HepG2 (cell line): ENCODE results near the gene AKAP7. TPM values are rescaled to one million over a fixed set of nuclear protein-coding genes. Genes with fewer than 3 reads are reported as not detected.

ENCODE experiments used
- ADNP ChIP-seq: sonication (generic); formaldehyde crosslinking; IDR thresholded peaks from 2 replicates; pipeline ENCODE4 v1.4.0; 2020; ENCODE audit warnings: missing genetic modification reagents
- DMAP1 ChIP-seq: IDR thresholded peaks from 2 replicates; pipeline ENCODE4 v1.6.1; 2016
- ETV6 ChIP-seq: sonication (generic); formaldehyde crosslinking; conservative IDR thresholded peaks from 2 replicates; pipeline ENCODE4 v1.4.0; 2020; ENCODE audit warnings: missing genetic modification reagents
- NCOR1 ChIP-seq: fragments of 200-600 bp; sonication (generic); IDR thresholded peaks from 2 replicates; pipeline ENCODE4 v1.7.0; 2017; ENCODE audit warnings: antibody characterized with exemption, low read length, borderline replicate concordance
- NFRKB ChIP-seq: fragments of 450-650 bp; IDR thresholded peaks from 2 replicates; pipeline ENCODE4 v1.6.1; 2017
- NKX3-1 ChIP-seq: sonication (generic); formaldehyde crosslinking; IDR thresholded peaks from 2 replicates; pipeline ENCODE4 v1.5.0; 2020; ENCODE audit warnings: missing genetic modification reagents
- PAF1 ChIP-seq: IDR thresholded peaks from 2 replicates; pipeline ENCODE4 v1.6.1; 2016; ENCODE audit warnings: missing genetic modification reagents, missing compliant biosample characterization
- PHB2 ChIP-seq: fragments of 450-650 bp; IDR thresholded peaks from 2 replicates; pipeline ENCODE4 v1.6.1; 2018; ENCODE audit not compliant: partially characterized antibody
- PHF8 ChIP-seq: sonication (generic); formaldehyde crosslinking; IDR thresholded peaks from 2 replicates; pipeline ENCODE4 v1.5.0; 2020; ENCODE audit warnings: missing genetic modification reagents
- RXRB ChIP-seq: IDR thresholded peaks from 2 replicates; pipeline ENCODE4 v1.6.1; 2016; ENCODE audit warnings: borderline replicate concordance, missing genetic modification reagents, missing compliant biosample characterization
- SOX13 ChIP-seq, 3 experiments: fragments of 450-650 bp in 1 of 3; sonication (generic) in 1 of 3; formaldehyde crosslinking in 1 of 3; IDR thresholded peaks in 2 of 3; conservative IDR thresholded peaks in 1 of 3; 2 replicates each; pipeline versions ENCODE4 v1.5.0 to v1.6.1; 2016 to 2020; ENCODE audit warnings: antibody characterized with exemption in 1 of 3, mild to moderate bottlenecking in 1 of 3, missing compliant biosample characterization in 1 of 3, missing genetic modification reagents in 1 of 3, moderate library complexity in 1 of 3
- STAG1 ChIP-seq: sonication (generic); formaldehyde crosslinking; IDR thresholded peaks from 2 replicates; pipeline ENCODE4 v1.4.0; 2020; ENCODE audit warnings: missing genetic modification reagents
- SYNCRIP ChIP-seq: fragments of 200-400 bp; formaldehyde crosslinking; IDR thresholded peaks from 2 replicates; pipeline ENCODE4 v1.6.1; 2018; ENCODE audit warnings: mild to moderate bottlenecking, low read depth, low read length; ENCODE audit not compliant: insufficient read depth
- ZBTB1 ChIP-seq: sonication (generic); formaldehyde crosslinking; IDR thresholded peaks from 2 replicates; pipeline ENCODE4 v1.4.0; 2020; ENCODE audit warnings: missing genetic modification reagents, borderline replicate concordance
- ZNF10 ChIP-seq: sonication (generic); formaldehyde crosslinking; IDR thresholded peaks from 2 replicates; pipeline ENCODE4 v1.4.0; 2020; ENCODE audit warnings: mild to moderate bottlenecking, low read depth, missing genetic modification reagents, borderline replicate concordance
- ZNF354B ChIP-seq: sonication (generic); formaldehyde crosslinking; IDR thresholded peaks from 2 replicates; pipeline ENCODE4 v1.8.0; 2022; ENCODE audit warnings: mild to moderate bottlenecking, missing genetic modification reagents
- ZSCAN25 ChIP-seq: sonication (generic); formaldehyde crosslinking; IDR thresholded peaks from 2 replicates; pipeline ENCODE4 v1.8.0; 2022; ENCODE audit warnings: mild to moderate bottlenecking, missing genetic modification reagents
- polyA plus RNA-seq, 8 experiments: library from polyadenylated mRNA; depleted of rRNA in 3 of 8; stranded (reverse) in 7 of 8; unstranded in 1 of 8; fragments of >200 nt; fragmentation: Illumina TruSeq in 4 of 8; extraction: Trizol in 4 of 8; gene quantifications; 2 replicates each; pipeline versions ENCODE4 v1.2.1 to v1.2.3, GENCODE V29; 2011 to 2016; ENCODE audit warnings: low read depth in 4 of 8, missing spikeins in 1 of 8, mixed read lengths in 1 of 8; ENCODE audit not compliant: insufficient read depth in 1 of 8
- total RNA-seq, 5 experiments: library from RNA; depleted of rRNA; stranded (reverse); fragments of >200 nt; fragmentation: Illumina TruSeq; extraction: Trizol; gene quantifications; 2 replicates each; pipeline ENCODE4 v1.2.3, GENCODE V29; 2016; ENCODE audit warnings: low read depth in 1 of 5
- TF ChIP-seq, protein P1 (sequence below): sonication (generic); formaldehyde crosslinking; IDR thresholded peaks from 2 replicates; pipeline ENCODE4 v1.9.0; 2022; ENCODE audit warnings: low read depth, missing genetic modification reagents
- TF ChIP-seq, protein P2 (sequence below): sonication (generic); formaldehyde crosslinking; conservative IDR thresholded peaks from 2 replicates; pipeline ENCODE4 v1.5.0; 2020; ENCODE audit warnings: missing genetic modification reagents
- TF ChIP-seq, protein P3 (sequence below): sonication (generic); formaldehyde crosslinking; IDR thresholded peaks from 2 replicates; pipeline ENCODE4 v1.5.0; 2020; ENCODE audit warnings: missing genetic modification reagents
- TF ChIP-seq, protein P4 (sequence below): IDR thresholded peaks from 2 replicates; pipeline ENCODE4 v1.6.1; 2018; ENCODE audit warnings: missing genetic modification reagents, mild to moderate bottlenecking, missing compliant biosample characterization
- TF ChIP-seq, protein P5 (sequence below): sonication (generic); formaldehyde crosslinking; conservative IDR thresholded peaks from 2 replicates; pipeline ENCODE4 v1.4.0; 2020; ENCODE audit warnings: missing genetic modification reagents

AKAP7 gene
- total and polyA plus RNA-seq, 2 of the 13 experiments (the other 11 are each of a cell fraction or from before 2014, with no cell fraction given), result 3.6 to 11.7 TPM

DNA sequence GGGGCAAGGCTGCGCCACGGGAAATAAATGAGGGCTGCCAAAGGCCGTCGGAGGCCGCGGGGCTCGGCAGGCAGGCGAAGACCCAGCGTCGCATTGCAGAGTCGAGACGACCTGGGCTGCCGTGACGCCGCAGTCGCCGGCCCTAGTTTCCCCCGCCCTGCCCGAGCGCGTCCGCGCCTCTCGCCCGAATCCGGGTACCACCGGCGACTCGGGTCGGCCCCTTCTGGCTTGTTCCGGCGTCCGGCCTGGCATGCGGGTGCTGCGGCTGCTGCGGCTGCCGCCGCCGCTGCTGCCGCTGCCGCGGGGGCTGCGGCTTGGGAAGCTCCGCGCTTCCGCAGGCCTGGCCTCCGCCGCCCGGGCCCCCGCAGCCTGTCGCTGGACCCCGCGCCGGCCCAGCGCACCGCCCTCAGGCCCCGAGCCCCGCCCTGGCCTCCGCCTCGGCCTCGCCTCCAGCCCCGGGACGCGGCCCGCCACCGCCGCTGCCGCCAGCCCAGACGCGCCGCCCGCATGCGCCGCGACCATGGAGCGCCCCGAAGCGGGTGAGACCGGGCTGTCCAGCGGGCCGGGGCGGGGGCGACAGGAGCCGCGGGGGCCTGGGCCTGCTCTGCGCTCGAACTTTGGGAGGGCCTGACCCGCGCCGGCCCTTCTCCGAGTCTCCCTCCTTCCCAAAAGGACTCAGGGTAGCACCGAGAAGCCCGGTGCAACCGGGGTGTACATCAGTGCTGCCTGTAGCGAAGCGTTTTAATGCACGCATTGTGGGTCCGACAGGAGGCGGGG, at the start of gene AKAP7 (continued):
- TF ChIP-seq ETV6 (no peak; the same call in 1 of the 2 replicates), NFRKB (no peak), ZSCAN25 (0 out of 2 replicates have a peak, but pooled peaks have one; percentile 3), RXRB (peak; percentile 50), ZBTB1 (CRISPR knock-in tag) (no peak), NCOR1 (no peak), DMAP1 (CRISPR knock-in tag) (peak; percentile 64; the same call in 1 of the 2 replicates), STAG1 (0 out of 2 replicates have a peak, but pooled peaks have one; percentile 3), ZNF10 (no peak), NKX3-1 (CRISPR knock-in tag) (peak; percentile 36; the same call in 1 of the 2 replicates), ZNF354B (CRISPR knock-in tag) (no peak), ADNP (no peak), PAF1 (CRISPR knock-in tag) (no peak), PHB2 (no peak), PHF8 (peak; percentile 89), SOX13 (IDR thresholded peaks at IDR 0.05) (no peak), SOX13 (CRISPR knock-in tag; conservative IDR thresholded peaks at IDR 0.05 in 1 of 2, IDR thresholded peaks at IDR 0.05 in 1 of 2) (peak in 1 of 2 experiments; percentile 35; a peak in 1 of 4 replicates), SYNCRIP (no peak)
- TF ChIP-seq, protein P1, sequence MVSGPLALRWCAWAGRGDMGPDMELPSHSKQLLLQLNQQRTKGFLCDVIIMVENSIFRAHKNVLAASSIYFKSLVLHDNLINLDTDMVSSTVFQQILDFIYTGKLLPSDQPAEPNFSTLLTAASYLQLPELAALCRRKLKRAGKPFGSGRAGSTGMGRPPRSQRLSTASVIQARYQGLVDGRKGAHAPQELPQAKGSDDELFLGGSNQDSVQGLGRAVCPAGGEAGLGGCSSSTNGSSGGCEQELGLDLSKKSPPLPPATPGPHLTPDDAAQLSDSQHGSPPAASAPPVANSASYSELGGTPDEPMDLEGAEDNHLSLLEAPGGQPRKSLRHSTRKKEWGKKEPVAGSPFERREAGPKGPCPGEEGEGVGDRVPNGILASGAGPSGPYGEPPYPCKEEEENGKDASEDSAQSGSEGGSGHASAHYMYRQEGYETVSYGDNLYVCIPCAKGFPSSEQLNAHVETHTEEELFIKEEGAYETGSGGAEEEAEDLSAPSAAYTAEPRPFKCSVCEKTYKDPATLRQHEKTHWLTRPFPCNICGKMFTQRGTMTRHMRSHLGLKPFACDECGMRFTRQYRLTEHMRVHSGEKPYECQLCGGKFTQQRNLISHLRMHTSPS, result peak; percentile 21; the same call in 1 of the 2 replicates
- TF ChIP-seq, protein P2, sequence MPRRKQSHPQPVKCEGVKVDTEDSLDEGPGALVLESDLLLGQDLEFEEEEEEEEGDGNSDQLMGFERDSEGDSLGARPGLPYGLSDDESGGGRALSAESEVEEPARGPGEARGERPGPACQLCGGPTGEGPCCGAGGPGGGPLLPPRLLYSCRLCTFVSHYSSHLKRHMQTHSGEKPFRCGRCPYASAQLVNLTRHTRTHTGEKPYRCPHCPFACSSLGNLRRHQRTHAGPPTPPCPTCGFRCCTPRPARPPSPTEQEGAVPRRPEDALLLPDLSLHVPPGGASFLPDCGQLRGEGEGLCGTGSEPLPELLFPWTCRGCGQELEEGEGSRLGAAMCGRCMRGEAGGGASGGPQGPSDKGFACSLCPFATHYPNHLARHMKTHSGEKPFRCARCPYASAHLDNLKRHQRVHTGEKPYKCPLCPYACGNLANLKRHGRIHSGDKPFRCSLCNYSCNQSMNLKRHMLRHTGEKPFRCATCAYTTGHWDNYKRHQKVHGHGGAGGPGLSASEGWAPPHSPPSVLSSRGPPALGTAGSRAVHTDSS (CRISPR knock-in tag), result peak; percentile 38; the same call in 1 of the 2 replicates
- TF ChIP-seq, protein P3, sequence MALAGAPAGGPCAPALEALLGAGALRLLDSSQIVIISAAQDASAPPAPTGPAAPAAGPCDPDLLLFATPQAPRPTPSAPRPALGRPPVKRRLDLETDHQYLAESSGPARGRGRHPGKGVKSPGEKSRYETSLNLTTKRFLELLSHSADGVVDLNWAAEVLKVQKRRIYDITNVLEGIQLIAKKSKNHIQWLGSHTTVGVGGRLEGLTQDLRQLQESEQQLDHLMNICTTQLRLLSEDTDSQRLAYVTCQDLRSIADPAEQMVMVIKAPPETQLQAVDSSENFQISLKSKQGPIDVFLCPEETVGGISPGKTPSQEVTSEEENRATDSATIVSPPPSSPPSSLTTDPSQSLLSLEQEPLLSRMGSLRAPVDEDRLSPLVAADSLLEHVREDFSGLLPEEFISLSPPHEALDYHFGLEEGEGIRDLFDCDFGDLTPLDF (CRISPR knock-in tag), result peak; percentile 32; the same call in 1 of the 2 replicates
- TF ChIP-seq, protein P4, sequence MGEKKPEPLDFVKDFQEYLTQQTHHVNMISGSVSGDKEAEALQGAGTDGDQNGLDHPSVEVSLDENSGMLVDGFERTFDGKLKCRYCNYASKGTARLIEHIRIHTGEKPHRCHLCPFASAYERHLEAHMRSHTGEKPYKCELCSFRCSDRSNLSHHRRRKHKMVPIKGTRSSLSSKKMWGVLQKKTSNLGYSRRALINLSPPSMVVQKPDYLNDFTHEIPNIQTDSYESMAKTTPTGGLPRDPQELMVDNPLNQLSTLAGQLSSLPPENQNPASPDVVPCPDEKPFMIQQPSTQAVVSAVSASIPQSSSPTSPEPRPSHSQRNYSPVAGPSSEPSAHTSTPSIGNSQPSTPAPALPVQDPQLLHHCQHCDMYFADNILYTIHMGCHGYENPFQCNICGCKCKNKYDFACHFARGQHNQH (CRISPR knock-in tag), result no peak; the same call in 1 of the 2 replicates
- TF ChIP-seq, protein P5, sequence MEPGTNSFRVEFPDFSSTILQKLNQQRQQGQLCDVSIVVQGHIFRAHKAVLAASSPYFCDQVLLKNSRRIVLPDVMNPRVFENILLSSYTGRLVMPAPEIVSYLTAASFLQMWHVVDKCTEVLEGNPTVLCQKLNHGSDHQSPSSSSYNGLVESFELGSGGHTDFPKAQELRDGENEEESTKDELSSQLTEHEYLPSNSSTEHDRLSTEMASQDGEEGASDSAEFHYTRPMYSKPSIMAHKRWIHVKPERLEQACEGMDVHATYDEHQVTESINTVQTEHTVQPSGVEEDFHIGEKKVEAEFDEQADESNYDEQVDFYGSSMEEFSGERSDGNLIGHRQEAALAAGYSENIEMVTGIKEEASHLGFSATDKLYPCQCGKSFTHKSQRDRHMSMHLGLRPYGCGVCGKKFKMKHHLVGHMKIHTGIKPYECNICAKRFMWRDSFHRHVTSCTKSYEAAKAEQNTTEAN (CRISPR knock-in tag), result no peak; the same call in 1 of the 2 replicates
